ENCODE results near the gene GALNT10.

The GALNT10 gene

DNA sequence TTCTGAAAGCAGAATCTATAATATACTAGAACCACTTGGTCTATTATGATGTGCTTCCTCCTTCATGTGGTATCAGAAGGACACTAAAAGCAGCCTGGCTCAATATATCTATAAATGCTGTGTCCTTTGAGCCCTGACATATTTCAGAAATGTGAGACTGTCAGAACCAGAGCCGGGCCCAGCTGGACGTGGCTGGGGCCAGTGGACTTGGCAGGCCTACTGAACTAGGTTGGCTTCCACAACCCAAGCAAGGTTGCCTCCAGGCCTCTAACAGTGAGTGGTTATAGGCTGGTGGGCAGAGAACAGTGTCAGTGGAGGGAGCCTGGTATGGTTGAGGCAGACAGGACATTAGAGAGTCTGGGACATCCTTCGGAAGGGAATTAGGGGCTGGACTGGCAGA lies 78.9 kb downstream of the GALNT10 start:
- Histone ChIP-seq H2BK120ac (ENCODE audit: low read depth, low read length) (no peak overlapping the region), H2BK15ac (ENCODE audit: low read length) (no peak overlapping the region), H2BK12ac (ENCODE audit: low read length) (no peak overlapping the region), H4K91ac (ENCODE audit: low read depth, low read length, poor library complexity) (no peak overlapping the region), H3K4me1 (ENCODE audit: control insufficient read depth in 2 of 2, insufficient read depth in 1 of 2, low read depth in 1 of 2, low read length in 2 of 2) (peaks cover 23 to 24% of the 10 kb centered on the region in 2 donors), H3K4ac (ENCODE audit: low read length) (no peak overlapping the region), H3K4me2 (ENCODE audit: insufficient read depth, low read length, poor library complexity, severe bottlenecking) (no peak overlapping the region), H4K8ac (ENCODE audit: low read depth, low read length) (no peak overlapping the region), H3K27me3 (ENCODE audit: control insufficient read depth in 3 of 3, insufficient read depth in 3 of 3, low read depth in 1 of 3, low read length in 3 of 3) (no peaks in the 10 kb centered on the region), H2AK5ac (ENCODE audit: low read depth, low read length) (peak overlapping the region; percentile 50), H3K23ac (ENCODE audit: low read depth, low read length, poor library complexity) (peak overlapping the region; percentile 4), H3K4me3 (ENCODE audit: low read length in 2 of 2) (peak overlapping the region in 1 of 2 donors; percentile 38), H3K79me1 (ENCODE audit: low read depth, low read length) (no peaks in the 10 kb centered on the region), H3K9ac (ENCODE audit: low read depth, low read length, poor library complexity) (peak overlapping the region; percentile 9), H3K27ac (replicated peaks; ENCODE audit: low read length) (no peak overlapping the region), H3K18ac (ENCODE audit: low read length) (peak overlapping the region; percentile 44), H2AFZ (ENCODE audit: low read length) (no peak overlapping the region), H2BK5ac (ENCODE audit: low read length) (no peak overlapping the region), H3K14ac (ENCODE audit: low read length) (no peak overlapping the region), H3K36me3 (replicated peaks in 1 of 2; ENCODE audit: control insufficient read depth in 2 of 2, insufficient read depth in 2 of 2, low read length in 2 of 2) (no peaks in the 10 kb centered on the region), H3K9me3 (replicated peaks in 1 of 2; ENCODE audit: control insufficient read depth in 2 of 2, insufficient read depth in 1 of 2, low read depth in 1 of 2, low read length in 2 of 2) (no peaks in the 10 kb centered on the region)
- DNase-seq (ENCODE audit: low spot score), result no peak
- WGBS, 2 donors (ENCODE audit: extremely low coverage in 2 of 2, insufficient read length in 2 of 2, insufficient replicate concordance in 1 of 2), result no CpG with 5 or more reads among the region's 3 CpGs

DNA sequence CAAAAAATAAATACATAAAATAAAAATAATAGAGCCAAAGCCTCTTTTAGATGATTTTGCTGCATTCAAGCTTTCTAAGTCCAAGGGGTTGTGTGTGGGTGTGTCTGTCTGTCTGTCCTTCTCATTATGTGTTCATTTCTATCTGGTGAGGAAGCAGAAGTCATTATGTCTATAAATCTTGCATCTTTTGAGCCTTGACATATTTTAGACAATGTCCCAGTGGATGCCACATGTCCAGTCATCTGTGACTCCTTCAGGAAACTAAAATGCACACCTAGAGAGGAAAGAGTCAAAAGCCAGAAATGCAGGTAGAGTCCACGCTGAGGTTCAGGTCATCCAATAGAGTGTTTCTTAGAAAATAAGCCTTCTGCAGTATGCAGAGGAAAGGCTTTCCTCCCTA lies 80.9 kb downstream of the GALNT10 start:
- Histone ChIP-seq H2BK12ac (ENCODE audit: low read length) (no peak overlapping the region), H3K27ac (replicated peaks; ENCODE audit: low read length) (no peak overlapping the region), H3K14ac (ENCODE audit: low read length) (no peak overlapping the region), H3K4ac (ENCODE audit: low read length) (no peak overlapping the region), H2BK15ac (ENCODE audit: low read length) (no peak overlapping the region), H2AFZ (ENCODE audit: low read length) (no peak overlapping the region), H3K79me1 (ENCODE audit: low read depth, low read length) (no peaks in the 10 kb centered on the region), H3K36me3 (replicated peaks in 1 of 2; ENCODE audit: control insufficient read depth in 2 of 2, insufficient read depth in 2 of 2, low read length in 2 of 2) (no peaks in the 10 kb centered on the region), H3K23ac (ENCODE audit: low read depth, low read length, poor library complexity) (no peak overlapping the region), H3K4me3 (ENCODE audit: low read length in 2 of 2) (no peak overlapping the region), H2AK5ac (ENCODE audit: low read depth, low read length) (no peak overlapping the region), H3K4me1 (ENCODE audit: control insufficient read depth in 2 of 2, insufficient read depth in 1 of 2, low read depth in 1 of 2, low read length in 2 of 2) (peaks cover 12 to 14% of the 10 kb centered on the region in 2 donors), H3K18ac (ENCODE audit: low read length) (no peak overlapping the region), H4K8ac (ENCODE audit: low read depth, low read length) (no peak overlapping the region), H4K91ac (ENCODE audit: low read depth, low read length, poor library complexity) (no peak overlapping the region), H2BK5ac (ENCODE audit: low read length) (no peak overlapping the region), H3K4me2 (ENCODE audit: insufficient read depth, low read length, poor library complexity, severe bottlenecking) (no peak overlapping the region), H3K9me3 (replicated peaks in 1 of 2; ENCODE audit: control insufficient read depth in 2 of 2, insufficient read depth in 1 of 2, low read depth in 1 of 2, low read length in 2 of 2) (no peaks in the 10 kb centered on the region), H3K27me3 (ENCODE audit: control insufficient read depth in 3 of 3, insufficient read depth in 3 of 3, low read depth in 1 of 3, low read length in 3 of 3) (no peaks in the 10 kb centered on the region), H3K9ac (ENCODE audit: low read depth, low read length, poor library complexity) (no peak overlapping the region), H2BK120ac (ENCODE audit: low read depth, low read length) (no peak overlapping the region)
- DNase-seq (ENCODE audit: low spot score), result no peak
- WGBS, 2 donors (ENCODE audit: extremely low coverage in 2 of 2, insufficient read length in 2 of 2, insufficient replicate concordance in 1 of 2), result no CpG with 5 or more reads among the region's 1 CpG

DNA sequence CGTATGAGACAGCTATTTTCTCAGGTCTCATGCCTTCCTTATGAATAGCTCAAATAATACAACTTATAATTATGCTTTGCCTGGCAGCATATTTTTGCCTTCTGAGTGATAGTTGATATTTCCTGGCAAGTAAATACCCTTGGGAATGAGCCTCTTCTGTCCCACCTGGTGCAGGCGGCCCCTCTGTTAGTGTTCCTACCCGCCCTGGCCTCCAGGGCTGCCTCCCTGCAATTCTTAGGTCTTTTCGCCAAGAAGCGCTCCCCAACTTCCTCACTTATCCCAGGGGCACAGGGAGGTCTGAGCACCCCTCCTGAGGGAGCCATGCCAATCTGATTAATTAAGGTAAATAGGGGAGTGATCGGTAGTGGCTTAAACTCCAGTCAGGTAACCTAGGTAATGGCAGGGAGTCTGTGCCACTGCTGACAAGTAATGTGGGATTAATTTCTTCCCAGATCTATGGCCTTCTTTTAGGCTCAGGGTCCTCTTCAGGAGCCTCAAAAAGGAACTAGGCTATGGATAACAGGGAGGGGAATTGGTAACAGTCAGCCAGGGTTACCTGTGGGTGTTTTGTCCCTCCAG lies 81.5 kb downstream of the GALNT10 start:
- no peak overlapping the region for H2BK120ac ChIP-seq (ENCODE audit: low read depth, low read length)
- H3K23ac ChIP-seq (ENCODE audit: low read depth, low read length, poor library complexity), result no peak overlapping the region
- no peak overlapping the region for H3K27ac ChIP-seq (replicated peaks; ENCODE audit: low read length)
- peaks cover 12 to 14% of the 10 kb centered on the region in 2 donors for H3K4me1 ChIP-seq (ENCODE audit: control insufficient read depth in 2 of 2, insufficient read depth in 1 of 2, low read depth in 1 of 2, low read length in 2 of 2)
- no peak overlapping the region for H3K4me2 ChIP-seq (ENCODE audit: insufficient read depth, low read length, poor library complexity, severe bottlenecking)
- no peaks in the 10 kb centered on the region for H3K79me1 ChIP-seq (ENCODE audit: low read depth, low read length)
- H3K14ac ChIP-seq (ENCODE audit: low read length), result no peak overlapping the region
- no peak overlapping the region for H3K9ac ChIP-seq (ENCODE audit: low read depth, low read length, poor library complexity)
- H3K18ac ChIP-seq (ENCODE audit: low read length), result no peak overlapping the region
- H3K4ac ChIP-seq (ENCODE audit: low read length), result no peak overlapping the region
- no peaks in the 10 kb centered on the region for H3K9me3 ChIP-seq (replicated peaks in 1 of 2; ENCODE audit: control insufficient read depth in 2 of 2, insufficient read depth in 1 of 2, low read depth in 1 of 2, low read length in 2 of 2)
- H2AK5ac ChIP-seq (ENCODE audit: low read depth, low read length), result no peak overlapping the region
- H4K8ac ChIP-seq (ENCODE audit: low read depth, low read length), result no peak overlapping the region
- H3K4me3 ChIP-seq (ENCODE audit: low read length in 2 of 2), result no peak overlapping the region
- H3K27me3 ChIP-seq (ENCODE audit: control insufficient read depth in 3 of 3, insufficient read depth in 3 of 3, low read depth in 1 of 3, low read length in 3 of 3), result no peaks in the 10 kb centered on the region
- H2BK12ac ChIP-seq (ENCODE audit: low read length), result no peak overlapping the region
- no peaks in the 10 kb centered on the region for H3K36me3 ChIP-seq (replicated peaks in 1 of 2; ENCODE audit: control insufficient read depth in 2 of 2, insufficient read depth in 2 of 2, low read length in 2 of 2)
- H4K91ac ChIP-seq (ENCODE audit: low read depth, low read length, poor library complexity), result no peak overlapping the region
- H2BK15ac ChIP-seq (ENCODE audit: low read length), result no peak overlapping the region
- WGBS, 2 donors (ENCODE audit: extremely low coverage in 2 of 2, insufficient read length in 2 of 2, insufficient replicate concordance in 1 of 2), result no CpG with 5 or more reads among the region's 6 CpGs
- no peak overlapping the region for H2BK5ac ChIP-seq (ENCODE audit: low read length)
- H2AFZ ChIP-seq (ENCODE audit: low read length), result no peak overlapping the region
- no peak for DNase-seq (ENCODE audit: low spot score)

DNA sequence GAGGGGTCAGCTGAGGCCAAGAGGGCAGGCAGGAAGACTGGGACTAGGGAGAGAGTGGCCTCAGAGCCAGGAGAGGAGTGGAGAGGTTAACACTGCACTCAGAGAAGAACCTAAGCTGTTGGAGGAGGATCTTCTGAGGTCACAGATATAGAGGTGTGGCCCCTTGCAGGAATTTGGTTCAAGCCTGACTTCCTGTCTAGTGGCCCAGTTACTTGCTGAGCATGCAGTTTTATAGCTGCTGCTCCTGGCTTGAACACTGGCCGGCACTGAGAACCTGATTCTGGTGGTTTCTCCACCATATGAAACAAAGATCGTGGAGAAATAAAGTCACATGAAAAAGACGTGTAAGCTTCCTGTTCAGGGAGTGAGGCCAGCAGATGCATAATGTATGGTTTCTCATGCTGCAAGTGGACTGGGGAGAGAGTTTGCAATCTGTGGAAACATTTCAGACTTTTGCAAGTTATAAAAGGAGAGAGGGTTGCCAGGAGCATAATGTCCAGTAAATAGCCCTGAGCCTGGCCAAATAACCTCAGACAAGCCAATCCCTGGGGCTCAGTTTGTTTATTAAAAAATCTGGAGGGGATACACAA lies 82.6 kb downstream of the GALNT10 start:
- no peak for DNase-seq (ENCODE audit: low spot score)
- Histone ChIP-seq H2BK5ac (ENCODE audit: low read length) (no peak overlapping the region), H3K14ac (ENCODE audit: low read length) (no peak overlapping the region), H4K91ac (ENCODE audit: low read depth, low read length, poor library complexity) (no peak overlapping the region), H2BK12ac (ENCODE audit: low read length) (no peak overlapping the region), H3K27me3 (ENCODE audit: control insufficient read depth in 3 of 3, insufficient read depth in 3 of 3, low read depth in 1 of 3, low read length in 3 of 3) (no peaks in the 10 kb centered on the region), H3K18ac (ENCODE audit: low read length) (no peak overlapping the region), H3K4me1 (ENCODE audit: control insufficient read depth in 2 of 2, insufficient read depth in 1 of 2, low read depth in 1 of 2, low read length in 2 of 2) (peaks cover 6% of the 10 kb centered on the region in 2 donors), H3K23ac (ENCODE audit: low read depth, low read length, poor library complexity) (no peak overlapping the region), H3K9ac (ENCODE audit: low read depth, low read length, poor library complexity) (no peak overlapping the region), H3K4me2 (ENCODE audit: insufficient read depth, low read length, poor library complexity, severe bottlenecking) (no peak overlapping the region), H3K9me3 (replicated peaks in 1 of 2; ENCODE audit: control insufficient read depth in 2 of 2, insufficient read depth in 1 of 2, low read depth in 1 of 2, low read length in 2 of 2) (no peaks in the 10 kb centered on the region), H2AK5ac (ENCODE audit: low read depth, low read length) (no peak overlapping the region), H3K36me3 (replicated peaks in 1 of 2; ENCODE audit: control insufficient read depth in 2 of 2, insufficient read depth in 2 of 2, low read length in 2 of 2) (no peaks in the 10 kb centered on the region), H2BK15ac (ENCODE audit: low read length) (no peak overlapping the region), H3K4me3 (ENCODE audit: low read length in 2 of 2) (no peak overlapping the region), H2BK120ac (ENCODE audit: low read depth, low read length) (no peak overlapping the region), H3K4ac (ENCODE audit: low read length) (no peak overlapping the region), H4K8ac (ENCODE audit: low read depth, low read length) (no peak overlapping the region), H3K79me1 (ENCODE audit: low read depth, low read length) (no peaks in the 10 kb centered on the region), H3K27ac (replicated peaks; ENCODE audit: low read length) (no peak overlapping the region), H2AFZ (ENCODE audit: low read length) (no peak overlapping the region)
- no CpG with 5 or more reads among the region's 3 CpGs for WGBS, 2 donors (ENCODE audit: extremely low coverage in 2 of 2, insufficient read length in 2 of 2, insufficient replicate concordance in 1 of 2)
